Spinal cord (tissue), 10 donors: Measurements from ENCODE around the gene STIL. TPM values are rescaled to one million over a fixed set of nuclear protein-coding genes. Genes with fewer than 3 reads are reported as not detected.
"Not testable (repeated sequence)": the region's sequence is repeated elsewhere in the genome, so short reads cannot be mapped to it uniquely, and the experiment has no call there.

ENCODE experiments used
- DNase-seq, 6 donors: peaks; one replicate each; pipeline versions ENCODE4 v3.0.0 to v3.0.0-alpha.2; 2013 to 2015; ENCODE audit warnings: low spot score in 6 of 6, low read depth in 4 of 6
- H3K27ac ChIP-seq: one replicate; pipeline ENCODE4 v1.5.1; 2013; ENCODE audit warnings: low read depth, low read length, control low read depth
- H3K27me3 ChIP-seq: one replicate; pipeline ENCODE4 v1.6.1; 2013; ENCODE audit warnings: low read length; ENCODE audit not compliant: control insufficient read depth, insufficient read depth
- H3K36me3 ChIP-seq: one replicate; pipeline ENCODE4 v1.6.1; 2013; ENCODE audit warnings: low read length; ENCODE audit not compliant: control insufficient read depth, insufficient read depth
- H3K4me1 ChIP-seq: one replicate; pipeline ENCODE4 v1.6.1; 2013; ENCODE audit warnings: low read length; ENCODE audit not compliant: control insufficient read depth, insufficient read depth
- H3K4me3 ChIP-seq: one replicate; pipeline ENCODE4 v1.5.1; 2013; ENCODE audit warnings: low read depth, low read length, control low read depth
- H3K9me3 ChIP-seq: one replicate; pipeline ENCODE4 v1.6.1; 2013; ENCODE audit warnings: low read length; ENCODE audit not compliant: control insufficient read depth, insufficient read depth
- whole genome bisulfite sequencing: methylation state at CpG from one replicate; pipeline ENCODE4 v1.1.5; 2013; ENCODE audit warnings: missing lambda C conversion rate; ENCODE audit not compliant: insufficient coverage; 5-methylcytosine and 5-hydroxymethylcytosine counted together
- polyA plus RNA-seq, 2 donors: library from polyadenylated mRNA; unstranded; fragments of 120-200 nt; gene quantifications; one replicate each; pipeline ENCODE4 v1.2.1, GENCODE V29; 2013; ENCODE audit not compliant: insufficient read length in 2 of 2
- total RNA-seq, 2 donors: library from RNA; depleted of rRNA in 1 of 2; stranded (reverse); fragments of 120-200 nt in 1 of 2; fragments of >200 nt in 1 of 2; gene quantifications; one replicate each; pipeline versions ENCODE4 v1.2.3 to v1.2.4, GENCODE V29; 2013 to 2014
- donor health status: healthy.

STIL gene
- total and polyA plus RNA-seq, 4 donors: 4.4 to 10.7 (median 5.6) TPM

DNA sequence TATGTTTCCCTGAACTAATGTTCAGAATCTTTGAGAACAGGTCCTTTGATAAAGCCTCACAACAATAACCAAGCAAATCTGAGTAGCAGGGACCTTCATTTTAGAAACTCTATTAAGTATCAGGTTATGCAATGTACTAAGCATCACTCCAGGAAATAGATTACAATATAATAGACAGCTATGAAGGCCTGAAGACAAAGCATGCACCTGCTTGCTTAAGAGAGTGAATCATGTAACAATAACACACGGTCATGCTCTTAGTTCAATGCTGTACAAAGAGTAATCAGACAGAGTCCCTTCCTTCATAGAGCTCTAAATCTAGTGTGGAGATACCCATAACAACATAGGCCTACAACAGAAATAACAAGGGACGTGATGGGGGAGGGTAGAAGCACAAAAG lies 11.6 kb upstream of the STIL start:
- DNase-seq: no peak
- Histone ChIP-seq H3K27me3 (no peaks in the 10 kb centered on the region), H3K9me3 (no peaks in the 10 kb centered on the region), H3K27ac (no peak overlapping the region), H3K4me3 (no peak overlapping the region), H3K36me3 (no peaks in the 10 kb centered on the region), H3K4me1 (no peaks in the 10 kb centered on the region)
- WGBS: no CpG with 5 or more reads among the region's 2 CpGs

DNA sequence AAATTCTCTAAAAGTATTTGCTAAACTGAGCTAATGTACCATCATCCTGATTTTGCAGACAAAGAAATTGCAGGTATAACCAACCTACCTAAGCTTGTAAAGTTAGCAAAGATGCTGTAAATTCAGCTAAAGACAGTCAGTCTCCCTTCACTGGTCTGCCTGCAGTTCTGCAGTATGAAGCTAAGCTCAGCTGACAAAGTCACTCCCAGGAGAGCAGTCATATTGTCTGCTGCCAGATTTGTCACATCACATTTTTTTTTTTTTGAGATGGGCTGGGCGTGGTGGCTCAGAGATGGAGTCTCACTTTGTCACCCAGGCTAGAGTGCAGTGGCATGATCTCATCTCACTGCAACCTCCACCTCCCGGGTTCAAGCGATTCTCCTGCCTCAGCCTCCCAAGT lies 10.7 kb upstream of the STIL start:
- DNase-seq: no peak
- WGBS: 71% methylated on average over 1 of the region's 3 CpGs

DNA sequence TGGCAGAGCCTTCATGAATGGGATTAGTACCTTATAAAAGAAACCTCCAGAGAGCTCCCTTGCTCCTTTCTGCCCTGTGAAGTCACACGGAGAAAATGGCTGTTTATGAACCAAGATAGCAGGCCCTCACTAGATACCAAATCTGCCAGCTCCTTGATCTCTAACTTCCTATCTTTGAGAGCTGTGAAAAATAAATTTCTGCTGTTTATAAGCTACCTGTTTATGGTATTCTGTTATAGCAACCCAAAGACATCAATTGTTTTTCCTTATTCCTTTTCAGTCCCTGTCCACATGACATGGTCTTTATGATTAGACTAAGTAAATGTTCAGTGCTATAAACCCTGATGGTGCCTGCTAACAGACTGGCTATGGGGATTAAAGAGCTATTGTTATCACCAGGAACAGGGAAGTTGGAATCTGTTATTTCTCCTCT lies 9.7 kb upstream of the STIL start:
- Histone ChIP-seq H3K36me3 (no peaks in the 10 kb centered on the region), H3K9me3 (no peaks in the 10 kb centered on the region), H3K27ac (no peak overlapping the region), H3K27me3 (no peaks in the 10 kb centered on the region), H3K4me3 (no peak overlapping the region), H3K4me1 (no peaks in the 10 kb centered on the region)
- 43% methylated on average over 1 of the region's 1 CpG for WGBS
- DNase-seq: no peak

More for the DNA sequence above, 10.7 kb upstream of the STIL start:
- Histone ChIP-seq H3K9me3 (no peaks in the 10 kb centered on the region), H3K4me3 (no peak overlapping the region), H3K4me1 (no peaks in the 10 kb centered on the region), H3K27ac (no peak overlapping the region), H3K36me3 (no peaks in the 10 kb centered on the region), H3K27me3 (no peaks in the 10 kb centered on the region)

- not testable (repeated sequence) for DNase-seq, H3K27ac ChIP-seq, H3K36me3 ChIP-seq, H3K27me3 ChIP-seq, H3K9me3 ChIP-seq, H3K4me1 ChIP-seq, H3K4me3 ChIP-seq
- WGBS: 95% methylated on average over 5 of the region's 14 CpGs
Measured at GRCh38 chr1:47319968-47320367, 6.0 kb upstream of the STIL start.

DNA sequence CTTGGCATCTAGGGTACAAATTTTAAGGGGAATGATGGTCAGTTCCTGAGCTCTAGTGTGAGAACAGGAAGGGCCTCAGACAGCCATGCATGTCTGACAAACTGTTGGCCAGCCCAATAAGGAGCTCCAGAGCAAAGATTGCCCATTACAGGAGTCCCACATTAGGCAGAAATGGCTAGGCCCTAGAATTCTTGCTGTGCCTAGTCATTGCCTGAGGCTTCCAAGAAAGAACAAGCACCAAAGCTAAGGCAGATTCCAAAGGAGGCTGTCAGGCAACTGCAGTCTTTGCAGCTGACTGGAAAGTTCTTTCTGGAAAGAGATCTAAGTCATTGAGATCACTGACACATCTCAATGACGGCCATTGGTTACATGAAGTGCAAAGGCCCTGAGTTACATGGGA lies 3.9 kb upstream of the STIL start:
- WGBS: 71% methylated on average over 1 of the region's 1 CpG

GRCh38 chr1:47309427-47309826 lies 4.5 kb downstream of the STIL start:
- DNase-seq: no peak
- Histone ChIP-seq H3K9me3 (no peaks in the 10 kb centered on the region), H3K27me3 (no peaks in the 10 kb centered on the region), H3K36me3 (no peaks in the 10 kb centered on the region), H3K27ac (no peak overlapping the region), H3K4me1 (peaks cover 8% of the 10 kb centered on the region), H3K4me3 (no peak overlapping the region)
- WGBS: no CpG with 5 or more reads among the region's 4 CpGs

More for the DNA sequence above, 3.9 kb upstream of the STIL start:
- H3K36me3 ChIP-seq: no peaks in the 10 kb centered on the region
- H3K4me1 ChIP-seq: peaks cover 7% of the 10 kb centered on the region
- no peak overlapping the region for H3K4me3 ChIP-seq
- H3K9me3 ChIP-seq: no peaks in the 10 kb centered on the region
- DNase-seq: no peak
- no peaks in the 10 kb centered on the region for H3K27me3 ChIP-seq
- no peak overlapping the region for H3K27ac ChIP-seq

- DNase-seq: no peak
- no peaks in the 10 kb centered on the region for H3K27me3 ChIP-seq
- no peak overlapping the region for H3K27ac ChIP-seq
- H3K36me3 ChIP-seq: no peaks in the 10 kb centered on the region
- no peaks in the 10 kb centered on the region for H3K4me1 ChIP-seq
- no peaks in the 10 kb centered on the region for H3K9me3 ChIP-seq
- no CpG with 5 or more reads among the region's 2 CpGs for WGBS
- H3K4me3 ChIP-seq: no peak overlapping the region
Measured at GRCh38 chr1:47302472-47302871, 11.5 kb downstream of the STIL start.

DNA sequence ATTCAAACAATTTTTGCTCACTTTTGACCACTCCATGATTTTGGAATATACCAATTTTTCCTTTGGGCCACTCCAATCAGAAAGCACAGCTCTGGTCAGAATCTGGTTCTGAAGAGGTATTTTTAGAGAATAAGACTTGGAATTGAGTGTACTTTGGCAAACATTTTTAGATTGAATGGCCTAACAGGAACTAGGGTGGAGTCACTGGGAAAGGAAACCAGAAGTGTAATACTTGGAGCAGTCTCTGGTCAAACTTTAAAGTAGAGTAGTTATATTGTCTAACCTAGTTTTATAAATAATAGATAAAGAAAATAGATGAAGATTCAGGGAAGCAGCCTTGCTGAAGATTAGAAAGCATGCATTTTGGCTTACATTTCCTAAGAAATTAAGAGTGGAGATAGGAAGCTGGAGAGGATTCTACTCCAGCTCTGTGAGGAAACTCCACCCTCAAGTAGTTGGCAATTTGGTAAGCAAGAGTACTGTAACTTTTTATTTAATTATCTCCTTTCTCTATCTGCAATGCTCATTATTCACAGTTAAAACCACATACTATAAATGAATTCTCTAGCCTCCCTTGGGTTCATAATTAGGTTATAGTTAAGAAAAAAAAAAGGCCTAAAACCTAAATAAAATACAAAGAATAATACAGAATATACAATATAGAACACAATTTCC lies 15.8 kb downstream of the STIL start:
- no peaks in the 10 kb centered on the region for H3K9me3 ChIP-seq
- peak in 1 of 6 donors; percentile 1 for DNase-seq
- no peaks in the 10 kb centered on the region for H3K27me3 ChIP-seq
- H3K36me3 ChIP-seq: no peaks in the 10 kb centered on the region
- no peaks in the 10 kb centered on the region for H3K4me1 ChIP-seq
- H3K4me3 ChIP-seq: no peak overlapping the region
- H3K27ac ChIP-seq: no peak overlapping the region

DNA sequence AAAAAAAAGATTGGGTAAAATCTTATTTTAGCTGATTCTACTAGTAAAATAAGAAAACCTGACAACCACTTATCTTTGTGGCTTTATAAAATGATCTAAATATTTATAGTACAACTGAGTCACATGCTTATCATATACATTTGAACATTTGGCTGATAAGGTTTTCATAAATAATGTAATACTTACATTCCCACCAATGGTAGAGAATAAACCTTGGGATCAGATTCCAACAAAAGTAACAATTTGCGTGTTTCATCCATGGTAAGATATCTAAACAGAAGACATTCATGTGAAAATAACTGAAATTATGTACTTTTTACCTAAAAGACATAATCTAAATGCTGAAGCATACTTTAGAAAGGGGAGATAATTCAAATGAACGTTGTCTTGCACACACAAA lies 18.4 kb downstream of the STIL start:
- H3K9me3 ChIP-seq: no peaks in the 10 kb centered on the region
- H3K27ac ChIP-seq: no peak overlapping the region
- no peaks in the 10 kb centered on the region for H3K27me3 ChIP-seq
- no peaks in the 10 kb centered on the region for H3K36me3 ChIP-seq
- H3K4me1 ChIP-seq: no peaks in the 10 kb centered on the region
- no peak for DNase-seq
- WGBS: no CpG with 5 or more reads among the region's 2 CpGs
- no peak overlapping the region for H3K4me3 ChIP-seq

GRCh38 chr1:47294863-47295262 lies 19.1 kb downstream of the STIL start:
- not testable (repeated sequence) for H3K9me3 ChIP-seq, H3K27ac ChIP-seq, DNase-seq, H3K27me3 ChIP-seq, H3K36me3 ChIP-seq, H3K4me1 ChIP-seq, H3K4me3 ChIP-seq
- WGBS: 100% methylated on average over 4 of the region's 6 CpGs
